ENCODE data around the gene BPIFB1.

DNA sequence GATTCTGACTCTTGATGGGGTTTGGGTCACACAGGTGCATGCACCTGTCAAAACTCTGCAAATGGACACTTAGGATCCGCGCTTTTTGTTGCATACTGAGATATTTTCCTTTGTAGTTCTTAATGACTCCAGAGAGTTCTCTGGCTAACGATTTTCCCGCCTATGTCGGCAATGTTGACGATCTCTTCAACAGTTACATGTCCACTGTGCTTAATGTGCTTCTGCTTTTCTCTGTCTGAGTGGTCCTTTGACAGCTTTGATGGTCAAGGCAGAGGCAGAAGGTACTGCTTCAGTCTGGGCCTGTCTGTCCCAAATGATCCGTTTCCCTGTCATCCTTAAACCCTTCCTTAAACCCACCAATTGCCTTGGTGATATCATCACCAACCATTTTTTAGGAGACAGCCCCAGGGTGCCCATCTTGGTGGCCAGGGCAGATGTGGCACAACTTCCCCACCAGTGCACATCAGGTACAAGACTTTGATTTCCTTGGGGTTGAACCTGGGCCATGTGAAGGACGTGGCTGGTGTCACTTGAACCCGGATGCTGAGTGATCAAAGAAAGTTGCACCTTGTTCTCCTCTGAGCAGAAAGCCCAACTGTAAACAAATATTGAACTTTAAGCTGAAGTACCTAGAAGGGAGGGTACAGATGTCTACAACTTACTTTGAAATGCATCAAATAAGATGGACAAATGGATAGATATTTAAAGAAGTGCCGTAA is 10.7 kb upstream of the BPIFB1 start:
- TF ChIP-seq, protein P1, sequence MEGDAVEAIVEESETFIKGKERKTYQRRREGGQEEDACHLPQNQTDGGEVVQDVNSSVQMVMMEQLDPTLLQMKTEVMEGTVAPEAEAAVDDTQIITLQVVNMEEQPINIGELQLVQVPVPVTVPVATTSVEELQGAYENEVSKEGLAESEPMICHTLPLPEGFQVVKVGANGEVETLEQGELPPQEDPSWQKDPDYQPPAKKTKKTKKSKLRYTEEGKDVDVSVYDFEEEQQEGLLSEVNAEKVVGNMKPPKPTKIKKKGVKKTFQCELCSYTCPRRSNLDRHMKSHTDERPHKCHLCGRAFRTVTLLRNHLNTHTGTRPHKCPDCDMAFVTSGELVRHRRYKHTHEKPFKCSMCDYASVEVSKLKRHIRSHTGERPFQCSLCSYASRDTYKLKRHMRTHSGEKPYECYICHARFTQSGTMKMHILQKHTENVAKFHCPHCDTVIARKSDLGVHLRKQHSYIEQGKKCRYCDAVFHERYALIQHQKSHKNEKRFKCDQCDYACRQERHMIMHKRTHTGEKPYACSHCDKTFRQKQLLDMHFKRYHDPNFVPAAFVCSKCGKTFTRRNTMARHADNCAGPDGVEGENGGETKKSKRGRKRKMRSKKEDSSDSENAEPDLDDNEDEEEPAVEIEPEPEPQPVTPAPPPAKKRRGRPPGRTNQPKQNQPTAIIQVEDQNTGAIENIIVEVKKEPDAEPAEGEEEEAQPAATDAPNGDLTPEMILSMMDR (conservative IDR thresholded peaks at IDR 0.05) = no peak
- TF ChIP-seq ZFX (IDR thresholded peaks at IDR 0.05) = no peak
